Tibial artery (tissue), 4 donors: ENCODE results near the gene SAPCD1.

Experiments
- DNase-seq, 2 donors: peaks; one replicate each; pipeline ENCODE4 v3.0.0-alpha.2; 2019
- H3K27ac ChIP-seq, 2 donors: fragments of 200-600 bp; sonication (generic) in 1 of 2; 1 replicate in 1 of 2; 2 replicates in 1 of 2; pipeline ENCODE4 v1.5.1; 2018 to 2019; ENCODE audit warnings: mild to moderate bottlenecking in 1 of 2
- H3K27me3 ChIP-seq, 2 donors: fragments of 200-600 bp; sonication (generic) in 1 of 2; one replicate each; pipeline versions ENCODE4 v1.5.1 to v1.6.0; 2016 to 2019
- H3K36me3 ChIP-seq, 3 donors: fragments of 200-600 bp; sonication (generic) in 2 of 3; one replicate each; pipeline ENCODE4 v1.5.1; 2016 to 2019; ENCODE audit warnings: mild to moderate bottlenecking in 2 of 3
- H3K4me1 ChIP-seq, 4 donors: fragments of 200-600 bp; sonication (generic) in 2 of 4; 1 replicate in 3 of 4; 2 replicates in 1 of 4; pipeline ENCODE4 v1.5.1; 2016 to 2019
- H3K4me3 ChIP-seq, 2 donors: fragments of 200-600 bp; sonication (generic) in 1 of 2; 1 replicate in 1 of 2; 2 replicates in 1 of 2; pipeline ENCODE4 v1.5.1; 2018 to 2019; ENCODE audit warnings: mild to moderate bottlenecking in 2 of 2
- H3K9me3 ChIP-seq, 3 donors: fragments of 200-600 bp; sonication (generic) in 1 of 3; one replicate each; pipeline ENCODE4 v1.5.1; 2016 to 2019
- intact Hi-C: fragments of 100-400 bp; cut with DNase I; formaldehyde crosslinking; loops from one replicate; pipeline ENCODE4 v1.15.0; 2023; ENCODE audit warnings: low total_unique reads
- TF ChIP-seq, protein P1 (sequence below), 2 experiments: fragments of 200-600 bp in 1 of 2; fragments of 450-650 bp in 1 of 2; IDR thresholded peaks; one replicate each; pipeline ENCODE4 v1.5.1; 2017 to 2019; ENCODE audit warnings: antibody characterized with exemption in 2 of 2, mild to moderate bottlenecking in 1 of 2, moderate library complexity in 1 of 2

SAPCD1 gene

DNA sequence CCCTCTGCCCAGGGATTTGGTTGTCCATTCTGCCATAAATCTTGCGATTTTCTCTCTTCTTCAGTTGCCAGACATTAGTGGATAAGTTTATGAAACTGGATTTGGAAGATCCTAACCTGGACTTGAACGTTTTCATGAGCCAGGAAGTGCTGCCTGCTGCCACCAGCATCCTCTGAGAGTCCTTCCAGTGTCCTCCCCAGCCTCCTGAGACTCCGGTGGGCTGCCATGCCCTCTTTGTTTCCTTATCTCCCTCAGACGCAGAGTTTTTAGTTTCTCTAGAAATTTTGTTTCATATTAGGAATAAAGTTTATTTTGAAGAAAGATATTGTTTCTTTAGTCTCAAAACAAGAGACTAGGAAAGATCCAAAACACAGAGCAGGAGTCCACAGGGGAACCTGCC is at the start of gene SAPCD1:
TSS of gene SAPCD1 (plus strand) at position 301 of the 400 bp plus-strand sequence. CDS start 399 bp downstream, outside the sequence.
- no peak within 1 kb of the TSS for H3K27ac ChIP-seq
- H3K36me3 ChIP-seq: peaks cover 0 to 19% (median 0%) of the 10 kb centered on the region in 3 donors

DNA sequence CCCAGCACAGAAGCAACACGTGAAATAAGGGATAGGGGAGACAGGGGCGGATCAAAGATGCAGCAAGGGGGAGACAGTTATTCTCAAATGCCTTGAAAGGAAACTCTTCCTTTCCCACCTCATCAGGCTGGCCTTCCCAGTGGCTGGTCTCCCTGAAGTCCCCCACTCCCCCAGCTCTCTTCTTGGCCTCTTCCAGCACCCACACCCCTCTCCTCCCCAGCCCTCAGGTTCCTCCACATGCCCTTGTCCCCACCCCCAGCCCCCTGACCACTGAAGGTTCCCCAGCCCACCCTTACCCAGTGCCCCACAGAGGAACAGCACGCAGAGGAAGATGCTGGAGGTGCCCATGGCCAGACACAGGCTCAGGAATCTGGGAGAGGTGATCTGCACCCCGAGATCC is 49.0 kb upstream of the SAPCD1 start:
- TF ChIP-seq, protein P1, sequence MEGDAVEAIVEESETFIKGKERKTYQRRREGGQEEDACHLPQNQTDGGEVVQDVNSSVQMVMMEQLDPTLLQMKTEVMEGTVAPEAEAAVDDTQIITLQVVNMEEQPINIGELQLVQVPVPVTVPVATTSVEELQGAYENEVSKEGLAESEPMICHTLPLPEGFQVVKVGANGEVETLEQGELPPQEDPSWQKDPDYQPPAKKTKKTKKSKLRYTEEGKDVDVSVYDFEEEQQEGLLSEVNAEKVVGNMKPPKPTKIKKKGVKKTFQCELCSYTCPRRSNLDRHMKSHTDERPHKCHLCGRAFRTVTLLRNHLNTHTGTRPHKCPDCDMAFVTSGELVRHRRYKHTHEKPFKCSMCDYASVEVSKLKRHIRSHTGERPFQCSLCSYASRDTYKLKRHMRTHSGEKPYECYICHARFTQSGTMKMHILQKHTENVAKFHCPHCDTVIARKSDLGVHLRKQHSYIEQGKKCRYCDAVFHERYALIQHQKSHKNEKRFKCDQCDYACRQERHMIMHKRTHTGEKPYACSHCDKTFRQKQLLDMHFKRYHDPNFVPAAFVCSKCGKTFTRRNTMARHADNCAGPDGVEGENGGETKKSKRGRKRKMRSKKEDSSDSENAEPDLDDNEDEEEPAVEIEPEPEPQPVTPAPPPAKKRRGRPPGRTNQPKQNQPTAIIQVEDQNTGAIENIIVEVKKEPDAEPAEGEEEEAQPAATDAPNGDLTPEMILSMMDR (IDR thresholded peaks at IDR 0.05): no peak
- H3K27me3 ChIP-seq: peaks cover 0 to 29% of the 10 kb centered on the region in 2 donors
- intact Hi-C loops: loop anchor here (5.0 kb wide), 1 partner anchor 576 kb away; the partner anchor contains the start of gene PSORS1C2
- H3K27ac ChIP-seq: no peak overlapping the region
- H3K4me3 ChIP-seq: no peak overlapping the region
- H3K9me3 ChIP-seq: no peaks in the 10 kb centered on the region
- no peak for DNase-seq
- H3K36me3 ChIP-seq: no peaks in the 10 kb centered on the region
- no peaks in the 10 kb centered on the region for H3K4me1 ChIP-seq

More for the DNA sequence above, at the start of gene SAPCD1:
- TF ChIP-seq, protein P1 (IDR thresholded peaks at IDR 0.05): no peak
- H3K9me3 ChIP-seq: no peaks in the 10 kb centered on the region
- DNase-seq: no peak
- intact Hi-C loops: no loop called here
- H3K4me1 ChIP-seq: peaks cover 0 to 7% (median 3%) of the 10 kb centered on the region in 4 donors
- no peak within 1 kb of the TSS for H3K4me3 ChIP-seq
- H3K27me3 ChIP-seq: peaks cover 0 to 12% of the 10 kb centered on the region in 2 donors

DNA sequence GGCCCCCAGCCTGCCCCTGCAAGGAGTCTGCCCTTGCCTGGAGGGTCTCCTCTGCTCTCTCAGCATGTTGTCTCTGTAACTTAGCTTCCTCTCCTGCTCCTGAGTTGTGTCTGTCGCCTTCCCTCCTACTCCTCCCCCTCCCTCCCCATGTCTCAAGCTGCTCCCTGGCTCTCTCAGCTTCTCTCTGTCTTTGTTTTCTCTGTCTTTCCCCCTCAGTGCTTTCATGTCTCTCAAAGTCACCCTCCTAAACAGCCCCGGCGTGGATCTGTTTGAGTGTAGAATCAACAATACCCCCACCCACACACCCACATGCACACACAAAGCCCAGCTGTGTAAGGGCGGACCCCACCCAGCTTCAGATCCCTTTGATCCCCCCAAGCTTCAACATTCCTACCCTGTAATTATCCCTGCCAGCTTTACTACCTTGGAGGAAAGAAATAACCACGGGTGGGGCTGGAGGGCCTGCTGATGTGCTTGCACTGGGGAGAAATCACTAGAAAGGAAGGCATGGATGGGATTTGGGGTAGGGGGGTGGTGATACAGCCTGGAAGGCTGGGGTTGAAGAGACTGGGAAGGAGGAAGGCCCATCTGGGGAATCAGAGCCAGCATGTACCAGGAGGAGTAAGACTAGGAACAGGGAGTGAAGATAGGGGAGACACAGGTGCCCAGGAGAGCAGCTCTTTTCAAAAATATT is 48.3 kb upstream of the SAPCD1 start:
- TF ChIP-seq, protein P1 (IDR thresholded peaks at IDR 0.05): no peak
- Histone ChIP-seq H3K4me1 (no peaks in the 10 kb centered on the region), H3K27ac (no peak overlapping the region), H3K4me3 (no peak overlapping the region), H3K36me3 (no peaks in the 10 kb centered on the region), H3K9me3 (no peaks in the 10 kb centered on the region), H3K27me3 (peaks cover 0 to 29% of the 10 kb centered on the region in 2 donors)
- intact Hi-C loops: loop anchor here (5.0 kb wide), 1 partner anchor 577 kb away; the partner anchor contains the start of gene PSORS1C2
- DNase-seq: no peak

DNA sequence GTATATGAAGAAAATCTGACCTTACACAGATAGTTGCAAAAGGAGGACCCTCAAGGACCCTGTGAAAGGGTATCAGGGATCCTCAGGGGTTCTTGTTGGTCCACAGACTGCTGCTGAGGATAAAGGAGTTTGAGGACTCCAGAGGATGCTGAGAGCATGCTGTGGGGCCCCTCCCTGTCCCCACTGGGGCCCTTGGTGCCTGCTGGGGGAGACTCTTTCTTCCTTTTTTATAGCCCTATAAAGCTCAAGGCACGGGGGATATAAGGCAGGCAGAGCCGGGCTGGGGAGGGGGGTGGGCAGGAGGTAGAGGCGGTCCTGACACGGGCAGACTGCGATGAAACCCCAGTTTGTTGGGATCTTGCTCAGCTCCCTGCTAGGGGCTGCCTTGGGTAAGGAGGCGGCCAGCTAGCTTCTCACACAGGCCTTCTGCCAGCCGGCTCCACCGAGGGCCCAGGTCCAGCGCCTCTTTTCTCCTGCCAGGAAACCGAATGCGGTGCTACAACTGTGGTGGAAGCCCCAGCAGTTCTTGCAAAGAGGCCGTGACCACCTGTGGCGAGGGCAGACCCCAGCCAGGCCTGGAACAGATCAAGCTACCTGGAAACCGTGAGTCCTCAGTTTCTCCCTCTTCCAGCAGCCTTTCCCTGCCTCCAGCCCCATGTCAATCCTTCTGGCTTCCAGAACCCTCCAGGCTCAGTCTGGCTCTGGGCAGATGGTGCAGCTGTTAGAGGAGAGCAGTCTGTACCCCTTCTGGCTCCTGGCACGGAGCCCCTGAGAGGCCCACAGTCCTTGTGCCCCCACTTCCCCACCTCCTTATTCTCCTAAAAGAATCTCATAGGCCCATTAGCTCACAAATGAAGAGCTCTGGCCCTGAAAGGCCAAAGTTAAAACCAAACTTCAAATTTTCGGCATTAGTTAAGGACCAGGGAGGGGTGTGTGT is 47.2 kb upstream of the SAPCD1 start, which contains the start of gene LY6G6D:
TSS of gene LY6G6D (plus strand) at position 327 of the 937 bp plus-strand sequence. CDS start at position 335, 8 bp downstream.
- TF ChIP-seq, protein P1 (IDR thresholded peaks at IDR 0.05): no peak
- no peak within 1 kb of the TSS for H3K4me3 ChIP-seq
- H3K9me3 ChIP-seq: no peaks in the 10 kb centered on the region
- peaks cover 0 to 21% of the 10 kb centered on the region in 2 donors for H3K27me3 ChIP-seq
- no peaks in the 10 kb centered on the region for H3K4me1 ChIP-seq
- H3K27ac ChIP-seq: no peak within 1 kb of the TSS
- no peaks in the 10 kb centered on the region for H3K36me3 ChIP-seq
- intact Hi-C loops: no loop called here
- no peak for DNase-seq

DNA sequence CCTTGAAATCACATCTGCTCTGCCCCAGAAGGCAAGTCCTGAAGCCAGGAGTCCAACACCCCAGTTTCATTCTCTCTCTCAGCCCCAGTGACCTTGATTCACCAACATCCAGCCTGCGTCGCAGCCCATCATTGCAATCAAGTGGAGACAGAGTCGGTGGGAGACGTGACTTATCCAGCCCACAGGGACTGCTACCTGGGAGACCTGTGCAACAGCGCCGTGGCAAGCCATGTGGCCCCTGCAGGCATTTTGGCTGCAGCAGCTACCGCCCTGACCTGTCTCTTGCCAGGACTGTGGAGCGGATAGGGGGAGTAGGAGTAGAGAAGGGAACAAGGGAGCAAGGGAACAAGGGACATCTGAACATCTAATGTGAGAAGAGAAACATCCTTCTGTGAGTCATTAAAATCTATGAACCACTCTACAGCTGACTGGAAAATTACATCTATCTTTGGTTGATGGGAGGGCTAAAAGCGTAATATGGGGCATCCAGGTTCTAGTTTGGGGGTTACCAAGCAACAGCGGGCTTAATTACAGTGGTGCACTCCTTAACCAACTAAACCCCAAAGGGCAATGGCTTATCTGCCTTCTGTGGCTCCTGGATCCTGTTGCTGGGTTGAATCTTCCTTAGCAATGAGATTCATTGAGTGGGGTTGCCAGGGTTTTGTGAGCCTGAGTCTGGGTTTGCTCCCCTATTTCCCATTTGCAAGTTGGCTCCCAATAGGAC is 44.8 kb upstream of the SAPCD1 start:
- TF ChIP-seq, protein P1 (IDR thresholded peaks at IDR 0.05): no peak
- DNase-seq: no peak
- H3K36me3 ChIP-seq: no peaks in the 10 kb centered on the region
- no peak overlapping the region for H3K4me3 ChIP-seq
- H3K27me3 ChIP-seq: peaks cover 0 to 1% of the 10 kb centered on the region in 2 donors
- intact Hi-C loops: no loop called here
- H3K4me1 ChIP-seq: no peaks in the 10 kb centered on the region
- no peaks in the 10 kb centered on the region for H3K9me3 ChIP-seq
- no peak overlapping the region for H3K27ac ChIP-seq
